ENCODE measurements around the gene PDE6A. TPM values are rescaled to one million over a fixed set of nuclear protein-coding genes. Genes with fewer than 3 reads are reported as not detected.
"Not testable (repeated sequence)": the region's sequence is repeated elsewhere in the genome, so short reads cannot be mapped to it uniquely, and the experiment has no call there.

Gene PDE6A
- total RNA-seq, 1 donor from 2014 or later: 0.12 TPM

- no peak overlapping the region for H3K4me3 Mint-ChIP-seq (ENCODE audit: unreplicated experiment)
- H3K27ac Mint-ChIP-seq (ENCODE audit: unreplicated experiment): no peak overlapping the region
- no peak for TF ChIP-seq CTCF (IDR thresholded peaks at IDR 0.05)
- H3K4me1 Mint-ChIP-seq (ENCODE audit: low read depth): peaks cover 27% of the 10 kb centered on the region
- H3K27me3 Mint-ChIP-seq (ENCODE audit: low read depth): no peaks in the 10 kb centered on the region
- DNase-seq (ENCODE audit: low spot score): no peak
- peaks cover 4% of the 10 kb centered on the region for H3K9me3 Mint-ChIP-seq (ENCODE audit: low read depth)
- no peaks in the 10 kb centered on the region for H3K36me3 Mint-ChIP-seq (ENCODE audit: low read depth)
Measured at GRCh38 chr5:149883550-149883949, 61.0 kb downstream of the PDE6A start.

- H3K27me3 Mint-ChIP-seq (ENCODE audit: low read depth); H3K36me3 Mint-ChIP-seq (ENCODE audit: low read depth); H3K27ac Mint-ChIP-seq (ENCODE audit: unreplicated experiment); H3K4me3 Mint-ChIP-seq (ENCODE audit: unreplicated experiment); DNase-seq (ENCODE audit: low spot score); H3K9me3 Mint-ChIP-seq (ENCODE audit: low read depth): not testable (repeated sequence)
- H3K4me1 Mint-ChIP-seq (ENCODE audit: low read depth): peaks cover 20% of the 10 kb centered on the region
Measured at GRCh38 chr5:149882633-149883032, 62.0 kb downstream of the PDE6A start.

- no peak overlapping the region for H3K4me3 Mint-ChIP-seq (ENCODE audit: unreplicated experiment)
Measured at GRCh38 chr5:149881874-149882273, 62.7 kb downstream of the PDE6A start.

GRCh38 chr5:149881069-149881622, 63.4 kb downstream of the PDE6A start:
- Mint-ChIP-seq H3K9me3 (ENCODE audit: low read depth) (peaks cover 4% of the 10 kb centered on the region), H3K27me3 (ENCODE audit: low read depth) (no peaks in the 10 kb centered on the region), H3K27ac (ENCODE audit: unreplicated experiment) (no peak overlapping the region), H3K36me3 (ENCODE audit: low read depth) (no peaks in the 10 kb centered on the region), H3K4me1 (ENCODE audit: low read depth) (peaks cover 5% of the 10 kb centered on the region), H3K4me3 (ENCODE audit: unreplicated experiment) (no peak overlapping the region)
- DNase-seq (ENCODE audit: low spot score): no peak
- no peak for TF ChIP-seq CTCF (IDR thresholded peaks at IDR 0.05)

More at GRCh38 chr5:149881874-149882273, 62.7 kb downstream of the PDE6A start:
- Mint-ChIP-seq H3K9me3 (ENCODE audit: low read depth) (peaks cover 4% of the 10 kb centered on the region), H3K27me3 (ENCODE audit: low read depth) (no peaks in the 10 kb centered on the region), H3K27ac (ENCODE audit: unreplicated experiment) (no peak overlapping the region), H3K4me1 (ENCODE audit: low read depth) (peaks cover 12% of the 10 kb centered on the region), H3K36me3 (ENCODE audit: low read depth) (no peaks in the 10 kb centered on the region)
- TF ChIP-seq CTCF (IDR thresholded peaks at IDR 0.05): no peak
- DNase-seq (ENCODE audit: low spot score): no peak

DNA sequence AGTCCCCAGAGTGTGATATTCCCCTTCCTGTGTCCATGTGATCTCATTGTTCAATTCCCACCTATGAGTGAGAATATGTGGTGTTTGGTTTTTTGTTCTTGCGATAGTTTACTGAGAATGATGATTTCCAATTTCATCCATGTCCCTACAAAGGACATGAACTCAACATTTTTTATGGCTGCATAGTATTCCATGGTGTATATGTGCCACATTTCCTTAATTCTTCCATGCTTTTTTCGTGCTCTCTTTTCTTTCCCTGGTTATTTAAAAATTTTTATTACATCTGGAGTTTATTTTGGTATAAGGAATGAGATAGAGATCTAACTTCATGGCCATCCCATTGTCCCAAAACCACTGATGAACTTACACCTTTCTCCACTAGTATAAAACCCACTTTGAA, 65.0 kb downstream of the PDE6A start:
- not testable (repeated sequence) for H3K4me1 Mint-ChIP-seq (ENCODE audit: low read depth); H3K27me3 Mint-ChIP-seq (ENCODE audit: low read depth); H3K36me3 Mint-ChIP-seq (ENCODE audit: low read depth); H3K9me3 Mint-ChIP-seq (ENCODE audit: low read depth); H3K4me3 Mint-ChIP-seq (ENCODE audit: unreplicated experiment); H3K27ac Mint-ChIP-seq (ENCODE audit: unreplicated experiment); DNase-seq (ENCODE audit: low spot score)

DNA sequence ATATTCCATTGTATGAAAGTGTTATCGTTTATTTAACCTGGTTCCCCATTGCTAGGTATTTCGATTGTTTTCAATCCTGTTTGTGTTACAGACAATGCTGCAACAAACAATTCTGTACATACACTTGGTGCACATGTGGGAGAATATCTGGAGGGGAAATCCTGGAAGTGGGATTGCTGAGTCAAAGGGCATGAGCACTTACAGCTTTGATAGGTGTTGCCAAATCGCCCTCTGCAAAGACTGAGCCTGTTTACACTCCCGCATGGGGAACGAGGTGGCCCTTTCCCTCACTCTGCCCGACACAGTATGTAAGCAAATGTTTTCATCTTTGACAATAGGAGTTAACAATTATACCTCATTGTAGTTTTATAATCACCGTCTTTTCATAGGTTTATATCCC, 66.2 kb downstream of the PDE6A start:
- H3K9me3 Mint-ChIP-seq (ENCODE audit: low read depth): peaks cover 4% of the 10 kb centered on the region
- H3K4me1 Mint-ChIP-seq (ENCODE audit: low read depth): peaks cover 5% of the 10 kb centered on the region
- no peak overlapping the region for H3K27ac Mint-ChIP-seq (ENCODE audit: unreplicated experiment)
- DNase-seq (ENCODE audit: low spot score): no peak
- no peaks in the 10 kb centered on the region for H3K27me3 Mint-ChIP-seq (ENCODE audit: low read depth)
- no peak overlapping the region for H3K4me3 Mint-ChIP-seq (ENCODE audit: unreplicated experiment)
- TF ChIP-seq CTCF (IDR thresholded peaks at IDR 0.05): no peak
- no peaks in the 10 kb centered on the region for H3K36me3 Mint-ChIP-seq (ENCODE audit: low read depth)

All from chondrocyte (in vitro differentiated cells).